Measurements from ENCODE around the gene UMPS. TPM values are rescaled to one million over a fixed set of nuclear protein-coding genes. Genes with fewer than 3 reads are reported as not detected.

UMPS gene
- total RNA-seq, 1 experiment from 2014 or later = 45.4 TPM

GRCh38 chr3:124714223-124714853, 15.9 kb upstream of the UMPS start:
- TF ChIP-seq ZNF671 (CRISPR knock-in tag; IDR thresholded peaks at IDR 0.05) = no peak
- no peak for TF ChIP-seq CREB1 (CRISPR knock-in tag; IDR thresholded peaks at IDR 0.05)
- no peak for TF ChIP-seq ZBTB43 (CRISPR knock-in tag; IDR thresholded peaks at IDR 0.05)
- TF ChIP-seq ELF4 (CRISPR knock-in tag; IDR thresholded peaks at IDR 0.05; ENCODE audit: low read depth) = no peak
- TF ChIP-seq SMAD3 (CRISPR knock-in tag; IDR thresholded peaks at IDR 0.05; ENCODE audit: borderline replicate concordance) = no peak
- no peak for TF ChIP-seq EMX1 (CRISPR knock-in tag; IDR thresholded peaks at IDR 0.05)
- TF ChIP-seq NR2C2 (CRISPR knock-in tag; IDR thresholded peaks at IDR 0.05) = no peak
- TF ChIP-seq CDX4 (CRISPR knock-in tag; IDR thresholded peaks at IDR 0.05; ENCODE audit: borderline replicate concordance) = no peak
- no peak for TF ChIP-seq NFYB (CRISPR knock-in tag; conservative IDR thresholded peaks at IDR 0.05; ENCODE audit: low read depth)
- TF ChIP-seq ZNF232 (CRISPR knock-in tag; IDR thresholded peaks at IDR 0.05) = no peak
- no peak for TF ChIP-seq RELA (CRISPR knock-in tag; IDR thresholded peaks at IDR 0.05; ENCODE audit: borderline replicate concordance)
- TF ChIP-seq ZSCAN18 (CRISPR knock-in tag; IDR thresholded peaks at IDR 0.05) = no peak
- TF ChIP-seq SP1 (CRISPR knock-in tag; conservative IDR thresholded peaks at IDR 0.05) = no peak
- TF ChIP-seq ZMAT4 (CRISPR knock-in tag; IDR thresholded peaks at IDR 0.05) = no peak
- no peak for TF ChIP-seq FOXJ3 (CRISPR knock-in tag; IDR thresholded peaks at IDR 0.05; ENCODE audit: borderline replicate concordance)
- no peak for TF ChIP-seq OVOL2 (CRISPR knock-in tag; IDR thresholded peaks at IDR 0.05; ENCODE audit: borderline replicate concordance)
- no peak for TF ChIP-seq HMGXB4 (CRISPR knock-in tag; IDR thresholded peaks at IDR 0.05)
- TF ChIP-seq AR (CRISPR knock-in tag; IDR thresholded peaks at IDR 0.05) = no peak
- no peak for TF ChIP-seq TEAD1 (CRISPR knock-in tag; IDR thresholded peaks at IDR 0.05)
- DNase-seq (ENCODE audit: low spot score) = no peak
- Mint-ChIP-seq H3K27ac (no peak overlapping the region), H3K27me3 (ENCODE audit: low read depth) (no peaks in the 10 kb centered on the region; the same call in 1 of the 2 replicates), H3K4me3 (no peak overlapping the region), H3K36me3 (no peaks in the 10 kb centered on the region), H3K4me1 (no peaks in the 10 kb centered on the region), H3K9me3 (no peaks in the 10 kb centered on the region)
- ChIA-PET POLR2A (no interaction called here), CTCF (interaction anchor here (1.0 to 1.4 kb wide), 3 partner anchors 149 to 187 kb away, joined by 3 to 4 read pairs (median 4); no protein-coding TSS in a partner anchor)
- no peak for ATAC-seq

Measured in WTC11 (cell line).